HG03066 (cell line): Measurements from ENCODE around the gene HSD3B2.
"Not testable (repeated sequence)": the region's sequence is repeated elsewhere in the genome, so short reads cannot be mapped to it uniquely, and the experiment has no call there.

ENCODE experiments used
- ATAC-seq: cut with Tn5 transposase; IDR thresholded peaks from one replicate; pipeline ENCODE4 v1.9.1; 2021; ENCODE audit warnings: low read depth; ENCODE audit not compliant: unreplicated experiment

The HSD3B2 gene

GRCh38 chr1:119414950-119415349 is at the start of gene HSD3B2:
HSD3B2 (plus strand) TSS chr1:119415150; CDS start chr1:119415420, 270 bp downstream.
- ATAC-seq, result no peak

- peak; percentile 61 for ATAC-seq
These were observed 48.5 kb upstream of the HSD3B2 start for GRCh38 chr1:119366424-119366823.

GRCh38 chr1:119367432-119368124 is 47.4 kb upstream of the HSD3B2 start:
- ATAC-seq, result no peak

GRCh38 chr1:119368554-119368953 is 46.4 kb upstream of the HSD3B2 start, which contains the start of gene HAO2:
HAO2 (plus strand) TSS chr1:119368785; CDS start chr1:119381086, 12,301 bp downstream.
- no peak for ATAC-seq

- no peak for ATAC-seq
These were observed 44.2 kb upstream of the HSD3B2 start for GRCh38 chr1:119370748-119371147.

- ATAC-seq, result no peak
These were observed 43.1 kb upstream of the HSD3B2 start for GRCh38 chr1:119371815-119372214.

GRCh38 chr1:119372503-119373086 is 42.4 kb upstream of the HSD3B2 start:
- ATAC-seq, result no peak

GRCh38 chr1:119373465-119373864 is 41.5 kb upstream of the HSD3B2 start:
- no peak for ATAC-seq

GRCh38 chr1:119374208-119374874 is 40.6 kb upstream of the HSD3B2 start:
- ATAC-seq, result no peak

GRCh38 chr1:119375366-119375765 is 39.6 kb upstream of the HSD3B2 start:
- ATAC-seq, result no peak

GRCh38 chr1:119376594-119376993 is 38.4 kb upstream of the HSD3B2 start:
- no peak for ATAC-seq

GRCh38 chr1:119377594-119377993 is 37.4 kb upstream of the HSD3B2 start:
- not testable (repeated sequence) for ATAC-seq

GRCh38 chr1:119379117-119379516 is 35.8 kb upstream of the HSD3B2 start:
- ATAC-seq, result no peak

GRCh38 chr1:119380304-119380703 is 34.6 kb upstream of the HSD3B2 start:
- no peak for ATAC-seq

- ATAC-seq, result no peak
These were observed 33.8 kb upstream of the HSD3B2 start for GRCh38 chr1:119380983-119381662.

- ATAC-seq, result no peak
These were observed 30.4 kb upstream of the HSD3B2 start for GRCh38 chr1:119384591-119384990.

GRCh38 chr1:119385650-119386049 is 29.3 kb upstream of the HSD3B2 start:
- no peak for ATAC-seq

- ATAC-seq, result no peak
These were observed 27.1 kb upstream of the HSD3B2 start for GRCh38 chr1:119387858-119388257.

- ATAC-seq, result no peak
These were observed 26.5 kb upstream of the HSD3B2 start for GRCh38 chr1:119388450-119388849.

- no peak for ATAC-seq
These were observed 24.4 kb upstream of the HSD3B2 start for GRCh38 chr1:119390526-119390925.

GRCh38 chr1:119391749-119392148 is 23.2 kb upstream of the HSD3B2 start:
- no peak for ATAC-seq
